Brain microvascular endothelial cell (primary cell): ENCODE measurements around the gene HOXA2.

Experiments used
- DNase-seq: peaks from one replicate; pipeline ENCODE4 v3.0.0-alpha.2; 2020
- H3K27ac ChIP-seq: fragments of 250-450 bp; sonication (Bioruptor Pico); 2 replicates; pipeline ENCODE4 v1.5.1; 2020; ENCODE audit warnings: mild to moderate bottlenecking, moderate library complexity
- H3K27me3 ChIP-seq: fragments of 250-450 bp; sonication (Bioruptor Pico); replicated peaks from 2 replicates; pipeline ENCODE4 v1.5.1; 2020; ENCODE audit warnings: mild to moderate bottlenecking
- H3K36me3 ChIP-seq: fragments of 250-450 bp; sonication (Bioruptor Pico); replicated peaks from 2 replicates; pipeline ENCODE4 v1.5.1; 2020; ENCODE audit warnings: mild to moderate bottlenecking
- H3K4me3 ChIP-seq: 2 replicates; pipeline ENCODE4 v1.5.1; 2011; ENCODE audit warnings: low read depth, mild to moderate bottlenecking, control low read depth, low read length, moderate library complexity
- in situ Hi-C: cut with HindIII; loops from 2 replicates; pipeline ENCODE4 v1.10.0; 2017; ENCODE audit warnings: low sequenced_read_pairs, low pct_ligation_motif_present
- TF ChIP-seq, protein P1 (sequence below): IDR thresholded peaks from 2 replicates; pipeline ENCODE4 v1.5.1; 2011; ENCODE audit warnings: low read depth, mild to moderate bottlenecking, moderate library complexity, low read length, control low read depth, inconsistent platforms; ENCODE audit errors: missing control alignments

HOXA2 gene

DNA sequence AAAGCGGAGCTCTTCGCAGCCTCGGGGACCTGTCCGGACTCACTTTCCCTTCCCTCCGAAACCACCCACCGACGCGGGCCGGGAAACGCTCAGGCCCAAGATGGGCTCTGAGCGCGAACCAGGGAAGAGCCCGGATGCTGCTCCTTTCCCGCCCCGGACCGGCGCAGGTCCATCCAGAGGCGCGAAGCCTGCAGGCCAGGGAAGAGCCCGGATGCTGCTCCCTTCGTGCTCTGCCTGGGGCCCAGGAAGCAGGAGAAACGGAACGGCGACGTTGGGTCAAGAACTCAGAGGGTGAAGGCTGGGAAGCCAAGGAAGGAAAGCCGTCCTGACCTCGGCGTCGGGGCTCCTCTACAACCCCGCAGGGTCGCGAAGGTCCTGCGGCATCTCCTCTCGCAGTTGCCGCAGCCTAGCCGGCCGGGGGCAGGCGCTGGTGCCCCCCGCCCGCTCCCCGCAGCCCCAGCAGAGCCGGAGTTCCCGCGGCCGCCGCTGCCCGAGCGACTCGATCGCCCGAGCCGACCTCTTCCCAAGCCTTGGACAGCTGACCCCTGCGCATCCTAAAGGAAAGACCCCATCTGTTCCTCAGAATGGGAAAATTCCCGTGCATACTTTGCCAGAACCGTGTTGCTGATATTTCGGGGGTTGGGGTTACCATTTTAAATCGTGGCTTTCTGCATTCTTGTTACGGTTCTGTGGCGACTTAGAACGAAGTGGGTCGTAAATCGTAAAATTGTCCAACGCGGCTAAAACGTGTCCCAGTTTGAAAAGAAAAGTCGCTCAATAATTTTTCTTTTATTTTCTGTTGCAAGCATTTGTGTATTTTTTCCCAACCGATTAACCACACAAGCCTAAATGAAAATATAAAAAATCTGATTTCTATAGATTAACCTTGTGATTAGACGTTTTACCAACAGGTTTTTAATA, 14.2 kb downstream of the HOXA2 start:
- no peak overlapping the region for H3K4me3 ChIP-seq
- in situ Hi-C loops = no loop called here
- H3K27ac ChIP-seq = no peak overlapping the region
- TF ChIP-seq, protein P1, sequence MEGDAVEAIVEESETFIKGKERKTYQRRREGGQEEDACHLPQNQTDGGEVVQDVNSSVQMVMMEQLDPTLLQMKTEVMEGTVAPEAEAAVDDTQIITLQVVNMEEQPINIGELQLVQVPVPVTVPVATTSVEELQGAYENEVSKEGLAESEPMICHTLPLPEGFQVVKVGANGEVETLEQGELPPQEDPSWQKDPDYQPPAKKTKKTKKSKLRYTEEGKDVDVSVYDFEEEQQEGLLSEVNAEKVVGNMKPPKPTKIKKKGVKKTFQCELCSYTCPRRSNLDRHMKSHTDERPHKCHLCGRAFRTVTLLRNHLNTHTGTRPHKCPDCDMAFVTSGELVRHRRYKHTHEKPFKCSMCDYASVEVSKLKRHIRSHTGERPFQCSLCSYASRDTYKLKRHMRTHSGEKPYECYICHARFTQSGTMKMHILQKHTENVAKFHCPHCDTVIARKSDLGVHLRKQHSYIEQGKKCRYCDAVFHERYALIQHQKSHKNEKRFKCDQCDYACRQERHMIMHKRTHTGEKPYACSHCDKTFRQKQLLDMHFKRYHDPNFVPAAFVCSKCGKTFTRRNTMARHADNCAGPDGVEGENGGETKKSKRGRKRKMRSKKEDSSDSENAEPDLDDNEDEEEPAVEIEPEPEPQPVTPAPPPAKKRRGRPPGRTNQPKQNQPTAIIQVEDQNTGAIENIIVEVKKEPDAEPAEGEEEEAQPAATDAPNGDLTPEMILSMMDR = no peak
- peaks cover 52% of the 10 kb centered on the region for H3K27me3 ChIP-seq
- no peak for DNase-seq
- H3K36me3 ChIP-seq = no peaks in the 10 kb centered on the region

DNA sequence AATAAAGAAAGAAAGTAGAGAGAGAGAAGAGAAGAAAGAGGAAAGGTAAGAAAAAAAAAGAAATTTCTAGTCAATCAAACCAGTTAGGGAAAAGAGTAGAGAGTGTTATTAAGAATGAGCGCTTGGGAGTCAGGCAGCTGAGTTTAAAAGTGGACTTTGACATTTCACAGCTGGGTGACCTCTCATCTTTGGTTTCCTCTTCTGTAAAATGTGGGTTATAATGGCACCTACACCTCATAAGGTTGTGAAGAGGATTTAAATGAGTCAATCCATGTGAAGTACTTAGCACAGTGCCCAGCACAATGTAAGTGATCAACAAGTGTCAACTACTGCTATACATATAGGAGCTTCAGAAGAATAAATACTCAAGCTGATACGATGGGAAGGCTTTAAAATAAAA, 18.8 kb downstream of the HOXA2 start:
- Histone ChIP-seq H3K36me3 (no peaks in the 10 kb centered on the region), H3K4me3 (no peak overlapping the region), H3K27ac (no peak overlapping the region), H3K27me3 (peaks cover 14% of the 10 kb centered on the region)
- DNase-seq = no peak
- TF ChIP-seq, protein P1 = no peak
- in situ Hi-C loops = no loop called here

- H3K4me3 ChIP-seq = no peak overlapping the region
- H3K27ac ChIP-seq = no peak overlapping the region
- DNase-seq = no peak
- TF ChIP-seq, protein P1 = no peak
- in situ Hi-C loops = no loop called here
- peaks cover under 1% of the 10 kb centered on the region for H3K27me3 ChIP-seq
- no peaks in the 10 kb centered on the region for H3K36me3 ChIP-seq
Observed at GRCh38 chr7:27082171-27082570, 20.3 kb downstream of the HOXA2 start.

GRCh38 chr7:27080844-27081436, 21.5 kb downstream of the HOXA2 start:
- in situ Hi-C loops = no loop called here
- no peak overlapping the region for H3K27ac ChIP-seq
- TF ChIP-seq, protein P1 = no peak
- H3K27me3 ChIP-seq = no peaks in the 10 kb centered on the region
- no peak for DNase-seq
- no peak overlapping the region for H3K4me3 ChIP-seq
- H3K36me3 ChIP-seq = no peaks in the 10 kb centered on the region

GRCh38 chr7:27079234-27079975, 23.1 kb downstream of the HOXA2 start:
- H3K27me3 ChIP-seq = no peaks in the 10 kb centered on the region
- in situ Hi-C loops = no loop called here
- H3K27ac ChIP-seq = no peak overlapping the region
- no peak overlapping the region for H3K4me3 ChIP-seq
- DNase-seq = no peak
- no peaks in the 10 kb centered on the region for H3K36me3 ChIP-seq
- TF ChIP-seq, protein P1 = no peak
